Measurements from ENCODE around the gene KLF15.
A peak's percentile ranks its signal among the peaks of the same experiment; 100 is the strongest.

DNA sequence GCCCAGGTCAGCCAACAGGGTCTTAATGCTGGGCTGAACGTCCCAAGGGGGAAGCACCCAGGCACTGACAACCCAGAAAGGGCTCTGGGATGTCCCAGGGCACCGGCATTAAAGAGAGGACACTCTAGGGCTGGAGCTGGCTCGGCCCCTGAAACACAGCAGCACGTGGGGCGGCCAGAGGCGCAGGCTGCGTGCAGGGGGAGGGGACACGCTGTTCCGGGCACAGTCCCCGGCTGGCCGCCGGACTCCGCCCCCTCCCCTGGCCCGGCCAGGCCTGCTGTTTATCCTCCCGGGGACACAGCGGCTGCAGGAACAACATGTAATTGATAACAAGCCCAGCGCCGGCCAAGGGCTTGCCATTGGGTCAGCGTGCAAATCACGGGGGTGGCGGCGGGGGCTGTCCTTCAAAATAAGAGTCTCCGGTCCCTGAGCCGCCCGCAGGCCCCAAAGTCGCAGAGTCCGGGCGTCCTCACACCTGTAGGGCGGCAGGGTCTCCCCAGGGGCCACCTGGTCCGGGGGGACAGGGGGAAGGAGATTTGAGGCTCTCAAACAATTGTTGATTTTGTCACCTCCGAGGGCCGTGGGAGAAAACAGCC, 1.3 kb downstream of the KLF15 start:
- no peak for TF ChIP-seq ZZZ3 (IDR thresholded peaks at IDR 0.05)
- no peak for TF ChIP-seq ZNF121 (CRISPR knock-in tag; conservative IDR thresholded peaks at IDR 0.05)
- no peak for TF ChIP-seq CBX1 (IDR thresholded peaks at IDR 0.05; ENCODE audit: low read depth)
- TF ChIP-seq SMAD1 (IDR thresholded peaks at IDR 0.05; ENCODE audit: low read depth, low read length, partially characterized antibody): peak; percentile 79
- TF ChIP-seq TEAD2 (tag; IDR thresholded peaks at IDR 0.05): no peak
- peak; percentile 63; the same call in 1 of the 2 replicates for TF ChIP-seq SMAD4 (CRISPR knock-in tag; conservative IDR thresholded peaks at IDR 0.05)
- no peak for TF ChIP-seq DACH1 (IDR thresholded peaks at IDR 0.05; ENCODE audit: partially characterized antibody)
- TF ChIP-seq, protein P1, sequence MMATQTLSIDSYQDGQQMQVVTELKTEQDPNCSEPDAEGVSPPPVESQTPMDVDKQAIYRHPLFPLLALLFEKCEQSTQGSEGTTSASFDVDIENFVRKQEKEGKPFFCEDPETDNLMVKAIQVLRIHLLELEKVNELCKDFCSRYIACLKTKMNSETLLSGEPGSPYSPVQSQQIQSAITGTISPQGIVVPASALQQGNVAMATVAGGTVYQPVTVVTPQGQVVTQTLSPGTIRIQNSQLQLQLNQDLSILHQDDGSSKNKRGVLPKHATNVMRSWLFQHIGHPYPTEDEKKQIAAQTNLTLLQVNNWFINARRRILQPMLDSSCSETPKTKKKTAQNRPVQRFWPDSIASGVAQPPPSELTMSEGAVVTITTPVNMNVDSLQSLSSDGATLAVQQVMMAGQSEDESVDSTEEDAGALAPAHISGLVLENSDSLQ (IDR thresholded peaks at IDR 0.05): 0 out of 2 replicates have a peak, but pooled peaks have one; percentile 29
- TF ChIP-seq, protein P2, sequence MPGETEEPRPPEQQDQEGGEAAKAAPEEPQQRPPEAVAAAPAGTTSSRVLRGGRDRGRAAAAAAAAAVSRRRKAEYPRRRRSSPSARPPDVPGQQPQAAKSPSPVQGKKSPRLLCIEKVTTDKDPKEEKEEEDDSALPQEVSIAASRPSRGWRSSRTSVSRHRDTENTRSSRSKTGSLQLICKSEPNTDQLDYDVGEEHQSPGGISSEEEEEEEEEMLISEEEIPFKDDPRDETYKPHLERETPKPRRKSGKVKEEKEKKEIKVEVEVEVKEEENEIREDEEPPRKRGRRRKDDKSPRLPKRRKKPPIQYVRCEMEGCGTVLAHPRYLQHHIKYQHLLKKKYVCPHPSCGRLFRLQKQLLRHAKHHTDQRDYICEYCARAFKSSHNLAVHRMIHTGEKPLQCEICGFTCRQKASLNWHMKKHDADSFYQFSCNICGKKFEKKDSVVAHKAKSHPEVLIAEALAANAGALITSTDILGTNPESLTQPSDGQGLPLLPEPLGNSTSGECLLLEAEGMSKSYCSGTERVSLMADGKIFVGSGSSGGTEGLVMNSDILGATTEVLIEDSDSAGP (CRISPR knock-in tag; IDR thresholded peaks at IDR 0.05): no peak
- no peak for TF ChIP-seq EZH2 (IDR thresholded peaks at IDR 0.05; ENCODE audit: borderline replicate concordance, low read depth, low read length)
